Esophagus squamous epithelium (tissue), 5 donors: Measurements from ENCODE around the gene ZFYVE28. TPM values are rescaled to one million over a fixed set of nuclear protein-coding genes. Genes with fewer than 3 reads are reported as not detected.

Source experiments
- DNase-seq: peaks from one replicate; lab custom pipeline; 2025; lab: John Stamatoyannopoulos, UW
- H3K27ac ChIP-seq, 4 donors: fragments of 200-600 bp; sonication (generic); one replicate each; pipeline ENCODE4 v1.5.1; 2016 to 2019; ENCODE audit warnings: mild to moderate bottlenecking in 1 of 4
- H3K27me3 ChIP-seq, 4 donors: fragments of 200-600 bp; sonication (generic); 1 replicate in 3 of 4; 2 replicates in 1 of 4; pipeline versions ENCODE4 v1.5.1 to v1.6.0; 2017 to 2021; ENCODE audit warnings: antibody characterized with exemption in 1 of 4
- H3K36me3 ChIP-seq, 3 donors: fragments of 200-600 bp; sonication (generic); one replicate each; pipeline ENCODE4 v1.5.1; 2016 to 2019
- H3K4me1 ChIP-seq, 3 donors: fragments of 200-600 bp; sonication (generic); one replicate each; pipeline ENCODE4 v1.5.1; 2017 to 2019
- H3K4me3 ChIP-seq, 4 donors: fragments of 200-600 bp; sonication (generic); 1 replicate in 3 of 4; 2 replicates in 1 of 4; pipeline ENCODE4 v1.5.1; 2016 to 2019; ENCODE audit warnings: mild to moderate bottlenecking in 2 of 4, moderate library complexity in 1 of 4
- H3K9me3 ChIP-seq, 3 donors: fragments of 200-600 bp; sonication (generic); one replicate each; pipeline ENCODE4 v1.5.1; 2016 to 2019
- POLR2A ChIP-seq, 4 donors: fragments of 450-650 bp; IDR thresholded peaks; one replicate each; pipeline ENCODE4 v1.6.1; 2017; ENCODE audit warnings: antibody characterized with exemption in 4 of 4, mild to moderate bottlenecking in 4 of 4, moderate library complexity in 3 of 4
- WGBS, 2 donors: methylation state at CpG; one replicate each; pipeline ENCODE4 v1.1.5; 2018; 5-methylcytosine and 5-hydroxymethylcytosine counted together
- intact Hi-C: fragments of 100-400 bp; cut with DNase I; formaldehyde crosslinking; loops from one replicate; pipeline ENCODE4 v1.15.0; 2022
- total RNA-seq, 4 donors: library from RNA; depleted of rRNA; stranded (reverse); fragments of >200 nt; gene quantifications; one replicate each; pipeline ENCODE4 v1.1.0, GENCODE V29; 2016
- TF ChIP-seq, protein P1 (sequence below), 6 experiments: fragments of 450-650 bp in 4 of 6; fragments of 200-600 bp in 2 of 6; sonication (generic) in 2 of 6; IDR thresholded peaks; one replicate each; pipeline ENCODE4 v1.5.1; 2016 to 2019; ENCODE audit warnings: antibody characterized with exemption in 6 of 6, mild to moderate bottlenecking in 4 of 6, moderate library complexity in 4 of 6
- donor health status: DM: yes; HTN: yes; CAD: no.

The ZFYVE28 gene
- total RNA-seq, 4 donors from 2014 or later = 5.1 to 8.5 (median 8.2) TPM

DNA sequence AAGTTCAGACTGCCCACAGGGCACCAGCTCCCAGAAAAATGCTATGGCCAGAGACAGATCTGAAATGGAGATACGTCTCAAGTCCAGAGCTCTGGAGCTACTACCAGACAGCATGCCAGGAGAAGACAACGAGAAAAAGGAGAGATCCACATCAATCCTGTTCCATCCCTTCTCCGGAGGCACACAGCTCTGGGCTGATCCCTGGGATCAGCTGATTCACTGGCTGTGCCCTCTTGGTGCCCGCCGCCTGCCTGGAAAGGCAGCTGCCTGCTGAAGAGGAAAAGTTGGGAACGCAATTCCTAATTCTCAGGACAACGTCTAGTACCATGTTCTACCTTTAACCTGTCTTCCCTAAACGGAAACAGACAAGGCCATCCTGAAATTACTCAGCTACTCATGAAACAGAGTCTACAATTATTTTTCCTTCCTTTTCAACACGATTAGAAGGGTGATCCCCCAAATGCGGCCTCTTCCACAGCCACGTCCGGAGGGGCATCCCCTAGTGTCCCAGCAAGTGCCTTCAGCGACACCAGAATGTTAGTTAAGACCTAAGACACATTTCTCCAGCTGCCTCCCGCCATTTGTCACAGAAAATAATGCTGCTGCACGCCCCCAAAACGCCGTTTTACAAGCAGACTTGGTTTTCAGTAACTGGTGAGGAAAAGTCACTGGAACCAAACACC is 2.4 kb downstream of the ZFYVE28 start:
- no peak for TF ChIP-seq POLR2A (IDR thresholded peaks at IDR 0.05)
- TF ChIP-seq, protein P1, sequence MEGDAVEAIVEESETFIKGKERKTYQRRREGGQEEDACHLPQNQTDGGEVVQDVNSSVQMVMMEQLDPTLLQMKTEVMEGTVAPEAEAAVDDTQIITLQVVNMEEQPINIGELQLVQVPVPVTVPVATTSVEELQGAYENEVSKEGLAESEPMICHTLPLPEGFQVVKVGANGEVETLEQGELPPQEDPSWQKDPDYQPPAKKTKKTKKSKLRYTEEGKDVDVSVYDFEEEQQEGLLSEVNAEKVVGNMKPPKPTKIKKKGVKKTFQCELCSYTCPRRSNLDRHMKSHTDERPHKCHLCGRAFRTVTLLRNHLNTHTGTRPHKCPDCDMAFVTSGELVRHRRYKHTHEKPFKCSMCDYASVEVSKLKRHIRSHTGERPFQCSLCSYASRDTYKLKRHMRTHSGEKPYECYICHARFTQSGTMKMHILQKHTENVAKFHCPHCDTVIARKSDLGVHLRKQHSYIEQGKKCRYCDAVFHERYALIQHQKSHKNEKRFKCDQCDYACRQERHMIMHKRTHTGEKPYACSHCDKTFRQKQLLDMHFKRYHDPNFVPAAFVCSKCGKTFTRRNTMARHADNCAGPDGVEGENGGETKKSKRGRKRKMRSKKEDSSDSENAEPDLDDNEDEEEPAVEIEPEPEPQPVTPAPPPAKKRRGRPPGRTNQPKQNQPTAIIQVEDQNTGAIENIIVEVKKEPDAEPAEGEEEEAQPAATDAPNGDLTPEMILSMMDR (IDR thresholded peaks at IDR 0.05) = no peak
- Histone ChIP-seq H3K9me3 (no peaks in the 10 kb centered on the region), H3K4me1 (peaks cover 39 to 72% (median 46%) of the 10 kb centered on the region in 3 donors), H3K27ac (peak overlapping the region; percentile 63 to 76 (median 70)), H3K4me3 (peak overlapping the region in 3 of 4 donors; percentile 59 to 90 (median 75)), H3K27me3 (peaks cover 0 to 50% (median 0%) of the 10 kb centered on the region in 4 donors), H3K36me3 (no peaks in the 10 kb centered on the region)
- 61 to 76% methylated on average over 13 to 14 of the region's 17 CpGs for WGBS, 2 donors
- no peak for DNase-seq
- intact Hi-C loops = loop anchor here (10.0 kb wide), 1 partner anchor 161 kb away; no protein-coding TSS in a partner anchor

DNA sequence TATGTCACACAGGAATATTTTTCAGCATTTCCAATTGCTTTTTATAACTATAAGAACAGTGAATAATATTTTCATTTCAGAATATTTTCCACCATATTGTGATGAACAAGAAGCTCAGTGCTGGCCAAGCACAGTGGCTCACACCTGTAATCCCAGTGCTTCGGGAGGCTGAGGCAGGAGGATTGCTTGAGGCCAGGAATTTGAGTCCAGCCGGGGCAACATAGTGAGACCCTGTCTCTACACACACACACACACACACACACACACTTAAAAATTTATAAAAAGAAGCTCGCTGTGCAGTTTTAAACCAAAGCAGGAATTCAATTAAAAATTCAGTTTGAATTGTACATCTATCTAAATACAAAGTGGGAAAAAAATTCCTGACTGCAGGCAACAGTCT is 3.2 kb downstream of the ZFYVE28 start:
- WGBS, 2 donors = 84 to 96% methylated on average over 3 of the region's 3 CpGs
- intact Hi-C loops = loop anchor here (10.0 kb wide), 1 partner anchor 160 kb away; no protein-coding TSS in a partner anchor
- Histone ChIP-seq H3K4me3 (no peak overlapping the region), H3K4me1 (peaks cover 39 to 72% (median 46%) of the 10 kb centered on the region in 3 donors), H3K27ac (peak overlapping the region in 1 of 4 donors; percentile 18), H3K27me3 (peaks cover 0 to 42% (median 0%) of the 10 kb centered on the region in 4 donors), H3K36me3 (no peaks in the 10 kb centered on the region), H3K9me3 (no peaks in the 10 kb centered on the region)
- no peak for TF ChIP-seq POLR2A (IDR thresholded peaks at IDR 0.05)
- TF ChIP-seq, protein P1 (IDR thresholded peaks at IDR 0.05) = no peak
- no peak for DNase-seq

DNA sequence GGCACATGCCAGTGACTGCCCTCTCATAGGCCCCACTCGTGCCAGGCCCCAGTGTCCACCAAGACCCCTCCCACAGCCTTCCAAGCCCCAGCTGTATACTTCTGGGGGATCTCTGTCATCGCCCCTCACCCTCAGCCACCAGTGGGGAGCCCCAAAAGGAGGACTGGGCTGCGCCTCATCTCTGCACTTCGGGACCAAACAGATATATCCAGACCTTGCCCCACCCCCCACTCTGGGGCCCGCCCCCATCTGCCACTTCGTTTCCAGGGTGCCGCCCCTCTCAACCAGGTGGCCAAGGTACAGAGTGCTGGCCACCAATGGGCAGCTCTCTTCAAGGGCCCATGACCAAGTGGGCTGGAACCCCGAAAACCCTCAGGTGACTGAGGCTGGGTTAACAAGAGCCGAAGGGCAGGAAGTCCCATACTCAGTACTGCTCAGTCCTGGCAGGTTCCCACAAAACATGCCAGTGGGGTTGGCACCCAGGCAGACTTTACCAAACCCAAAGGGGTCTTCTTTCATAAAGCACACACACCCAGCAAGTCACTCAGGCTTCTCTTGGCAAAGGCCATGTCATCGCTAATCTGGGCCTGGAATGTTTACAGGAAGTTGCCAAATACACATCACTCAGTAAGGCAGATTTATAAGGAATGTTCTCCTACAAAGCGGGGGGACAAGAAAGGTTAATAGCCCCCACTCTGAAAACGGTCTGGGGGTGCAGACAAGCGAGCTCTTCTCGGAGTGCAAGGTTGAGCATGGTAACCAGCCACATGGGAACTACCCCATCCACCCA is 4.4 kb downstream of the ZFYVE28 start:
- intact Hi-C loops = loop anchor here (10.0 kb wide), 1 partner anchor 159 kb away; no protein-coding TSS in a partner anchor
- Histone ChIP-seq H3K4me1 (peaks cover 33 to 64% (median 40%) of the 10 kb centered on the region in 3 donors), H3K9me3 (no peaks in the 10 kb centered on the region), H3K27ac (peak overlapping the region; percentile 77 to 91 (median 84)), H3K4me3 (peak overlapping the region in 2 of 4 donors; percentile 29 to 60), H3K27me3 (peaks cover 0 to 32% (median 0%) of the 10 kb centered on the region in 4 donors), H3K36me3 (no peaks in the 10 kb centered on the region)
- 53 to 56% methylated on average over 8 to 9 of the region's 14 CpGs for WGBS, 2 donors
- no peak for TF ChIP-seq POLR2A (IDR thresholded peaks at IDR 0.05)
- TF ChIP-seq, protein P1 (IDR thresholded peaks at IDR 0.05) = no peak
- DNase-seq = no peak

DNA sequence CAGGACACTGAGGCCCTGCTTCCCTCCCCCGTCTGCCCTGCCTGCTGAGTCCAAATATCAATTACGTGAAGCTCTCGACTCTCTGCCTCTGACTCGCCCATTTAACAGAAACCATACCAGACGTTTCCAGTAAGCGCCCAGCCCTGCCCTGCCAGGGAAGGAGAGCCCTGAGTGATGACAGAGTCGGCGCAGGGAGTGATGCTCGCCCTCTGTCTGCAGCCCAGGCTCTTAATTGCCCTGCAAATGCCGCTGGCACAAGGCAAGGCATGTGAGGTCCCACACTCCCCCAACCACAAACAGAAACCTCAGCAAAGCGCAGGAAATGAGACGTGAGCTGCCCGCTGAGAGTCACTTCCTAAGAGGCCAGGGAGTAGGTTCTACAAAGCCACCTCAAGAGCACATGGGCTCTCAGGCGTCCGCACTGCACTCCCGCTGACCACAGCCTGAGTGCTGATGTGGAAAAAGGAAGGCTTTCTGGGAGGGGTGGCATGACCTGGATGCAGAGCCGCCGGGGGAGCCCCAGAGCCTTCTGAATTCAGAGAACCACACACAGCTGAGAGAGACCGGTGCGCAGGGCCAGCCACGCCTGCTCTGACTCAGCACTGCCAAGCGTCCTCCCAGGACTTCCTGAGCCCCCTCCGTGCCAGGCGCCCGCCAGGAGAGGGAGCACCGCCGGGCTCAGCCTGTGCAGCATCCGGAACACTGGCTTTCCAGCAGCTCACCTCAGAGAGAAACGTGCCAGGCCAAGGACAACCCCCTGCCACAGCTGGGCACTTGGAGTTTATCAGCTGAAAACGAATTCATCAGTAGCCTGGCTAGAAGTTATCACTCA is 5.3 kb downstream of the ZFYVE28 start:
- TF ChIP-seq, protein P1 (IDR thresholded peaks at IDR 0.05) = peak in 5 of 6 experiments; percentile 23 to 54 (median 39)
- peak in 2 of 4 donors; percentile 25 to 27 for TF ChIP-seq POLR2A (IDR thresholded peaks at IDR 0.05)
- H3K27me3 ChIP-seq = peaks cover 0 to 28% (median 0%) of the 10 kb centered on the region in 4 donors
- peak; percentile 64 for DNase-seq
- no peaks in the 10 kb centered on the region for H3K36me3 ChIP-seq
- intact Hi-C loops = loop anchor here (10.0 kb wide), 1 partner anchor 158 kb away; no protein-coding TSS in a partner anchor
- H3K4me3 ChIP-seq = peak overlapping the region; percentile 11 to 60 (median 28)
- no peaks in the 10 kb centered on the region for H3K9me3 ChIP-seq
- H3K27ac ChIP-seq = peak overlapping the region; percentile 77 to 91 (median 84)
- 5 to 17% methylated on average over 10 to 16 of the region's 30 CpGs for WGBS, 2 donors
- H3K4me1 ChIP-seq = peaks cover 32 to 62% (median 40%) of the 10 kb centered on the region in 3 donors
